Measurements from ENCODE around the gene CTNNBIP1.

CTNNBIP1 gene

DNA sequence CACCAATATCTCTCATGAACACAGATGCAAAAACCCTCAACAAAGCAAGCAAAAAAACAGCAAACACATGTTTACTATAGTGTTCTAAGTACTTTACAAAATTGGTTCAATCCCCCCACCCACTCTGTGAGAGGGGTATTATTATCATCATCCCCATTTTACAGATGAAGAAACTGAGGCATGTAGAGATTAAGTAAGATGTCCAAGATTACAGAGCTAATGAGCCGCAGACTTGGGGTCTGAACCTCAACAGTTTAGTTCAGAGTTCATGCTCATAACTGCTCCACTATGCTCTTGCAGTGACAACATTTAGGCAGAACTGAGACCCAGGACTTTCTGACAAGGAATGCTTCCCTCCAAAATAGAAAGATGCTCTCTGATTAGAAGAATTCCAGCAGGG, 108.2 kb downstream of the CTNNBIP1 start:
- no peak overlapping the region for H2BK12ac ChIP-seq (ENCODE audit: low read length in 2 of 2)
- no peak overlapping the region for H2AK5ac ChIP-seq (ENCODE audit: low read length, severe bottlenecking)
- H3K23ac ChIP-seq (ENCODE audit: low read length in 2 of 2): no peak overlapping the region
- no peak overlapping the region for H2BK15ac ChIP-seq (ENCODE audit: low read depth, poor library complexity, severe bottlenecking)
- no peak overlapping the region for H3K18ac ChIP-seq (ENCODE audit: low read depth in 1 of 2, low read length in 2 of 2)
- H2BK120ac ChIP-seq (ENCODE audit: low read depth, low read length): no peak overlapping the region
- WGBS: 100% methylated on average over 1 of the region's 1 CpG
- H3K9ac ChIP-seq (ENCODE audit: low read length): no peak overlapping the region
- H3K4me1 ChIP-seq (ENCODE audit: control insufficient read depth, insufficient read depth, low read depth, low read length): peaks cover 22% of the 10 kb centered on the region
- H2AFZ ChIP-seq (ENCODE audit: low read depth, low read length): no peak overlapping the region
- H3K9me3 ChIP-seq (ENCODE audit: control insufficient read depth, low read length): no peaks in the 10 kb centered on the region
- H4K91ac ChIP-seq (ENCODE audit: low read length): no peak overlapping the region
- H2BK5ac ChIP-seq (ENCODE audit: low read depth, low read length, poor library complexity, severe bottlenecking): no peak overlapping the region
- H4K8ac ChIP-seq (ENCODE audit: low read length): no peak overlapping the region
- H3K79me1 ChIP-seq (replicated peaks; ENCODE audit: low read length, poor library complexity, severe bottlenecking): peaks cover 11% of the 10 kb centered on the region
- H3K4me3 ChIP-seq (ENCODE audit: insufficient read depth in 1 of 2, low read depth in 1 of 2, low read length in 2 of 2): no peak overlapping the region
- H3K27me3 ChIP-seq (ENCODE audit: control insufficient read depth in 1 of 2, insufficient read depth in 1 of 2, low read length in 2 of 2): no peaks in the 10 kb centered on the region
- no peak for DNase-seq
- H3K36me3 ChIP-seq (ENCODE audit: control insufficient read depth in 1 of 2, insufficient read depth in 2 of 2, low read depth in 1 of 2, low read length in 2 of 2): peaks cover 0 to under 1% of the 10 kb centered on the region in 2 experiments
- H3K27ac ChIP-seq (ENCODE audit: low read length, poor library complexity, severe bottlenecking): no peak overlapping the region
- no peak overlapping the region for H3K4ac ChIP-seq (ENCODE audit: low read depth in 1 of 2, low read length in 2 of 2)
- no peak overlapping the region for H3K14ac ChIP-seq (ENCODE audit: low read length in 2 of 2)
- no peak overlapping the region for H3K4me2 ChIP-seq (ENCODE audit: low read length, poor library complexity, severe bottlenecking)
